C4-2B (cell line): Measurements from ENCODE around the gene TMEM120A.

ENCODE experiments used
- H3K27ac ChIP-seq: fragments of 450-650 bp; 2 replicates; pipeline ENCODE4 v1.5.1; 2017
- ZFX ChIP-seq: fragments of 450-650 bp; IDR thresholded peaks from 2 replicates; pipeline ENCODE4 v1.6.1; 2017
- TF ChIP-seq, protein P1 (sequence below): fragments of 450-650 bp; conservative IDR thresholded peaks from 2 replicates; pipeline ENCODE4 v1.5.1; 2017; ENCODE audit warnings: mild to moderate bottlenecking

Gene TMEM120A

DNA sequence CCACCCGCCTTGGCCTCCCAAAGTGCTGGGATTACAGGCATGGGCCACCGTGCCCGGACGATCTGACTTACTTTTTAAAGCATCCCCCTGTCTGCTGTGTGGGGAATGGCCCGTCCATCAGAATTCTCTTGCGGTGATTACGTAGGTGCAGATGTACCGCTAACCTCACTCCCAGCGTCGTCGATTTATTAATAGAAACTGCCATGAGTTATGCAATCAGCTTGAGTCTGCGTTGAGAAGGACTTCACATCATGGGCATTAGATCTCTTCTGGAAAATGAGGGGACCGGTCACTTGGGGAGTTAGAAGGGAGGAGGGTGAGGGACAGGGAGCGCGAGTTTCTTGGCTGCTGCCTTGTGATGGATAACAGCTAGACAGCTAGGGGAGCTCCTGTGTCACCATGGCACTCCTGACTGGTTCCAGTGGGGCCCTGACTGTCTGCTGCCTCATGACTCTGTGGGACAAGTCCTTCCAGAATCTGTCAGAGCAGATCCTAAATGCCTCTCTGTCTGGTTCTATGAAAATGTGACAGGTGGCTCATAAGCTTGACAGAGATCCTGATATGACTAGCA, 44.2 kb downstream of the TMEM120A start:
- H3K27ac ChIP-seq, result no peak overlapping the region; the same call in 1 of the 2 replicates
- TF ChIP-seq, protein P1, sequence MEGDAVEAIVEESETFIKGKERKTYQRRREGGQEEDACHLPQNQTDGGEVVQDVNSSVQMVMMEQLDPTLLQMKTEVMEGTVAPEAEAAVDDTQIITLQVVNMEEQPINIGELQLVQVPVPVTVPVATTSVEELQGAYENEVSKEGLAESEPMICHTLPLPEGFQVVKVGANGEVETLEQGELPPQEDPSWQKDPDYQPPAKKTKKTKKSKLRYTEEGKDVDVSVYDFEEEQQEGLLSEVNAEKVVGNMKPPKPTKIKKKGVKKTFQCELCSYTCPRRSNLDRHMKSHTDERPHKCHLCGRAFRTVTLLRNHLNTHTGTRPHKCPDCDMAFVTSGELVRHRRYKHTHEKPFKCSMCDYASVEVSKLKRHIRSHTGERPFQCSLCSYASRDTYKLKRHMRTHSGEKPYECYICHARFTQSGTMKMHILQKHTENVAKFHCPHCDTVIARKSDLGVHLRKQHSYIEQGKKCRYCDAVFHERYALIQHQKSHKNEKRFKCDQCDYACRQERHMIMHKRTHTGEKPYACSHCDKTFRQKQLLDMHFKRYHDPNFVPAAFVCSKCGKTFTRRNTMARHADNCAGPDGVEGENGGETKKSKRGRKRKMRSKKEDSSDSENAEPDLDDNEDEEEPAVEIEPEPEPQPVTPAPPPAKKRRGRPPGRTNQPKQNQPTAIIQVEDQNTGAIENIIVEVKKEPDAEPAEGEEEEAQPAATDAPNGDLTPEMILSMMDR, result no peak
- TF ChIP-seq ZFX, result no peak

DNA sequence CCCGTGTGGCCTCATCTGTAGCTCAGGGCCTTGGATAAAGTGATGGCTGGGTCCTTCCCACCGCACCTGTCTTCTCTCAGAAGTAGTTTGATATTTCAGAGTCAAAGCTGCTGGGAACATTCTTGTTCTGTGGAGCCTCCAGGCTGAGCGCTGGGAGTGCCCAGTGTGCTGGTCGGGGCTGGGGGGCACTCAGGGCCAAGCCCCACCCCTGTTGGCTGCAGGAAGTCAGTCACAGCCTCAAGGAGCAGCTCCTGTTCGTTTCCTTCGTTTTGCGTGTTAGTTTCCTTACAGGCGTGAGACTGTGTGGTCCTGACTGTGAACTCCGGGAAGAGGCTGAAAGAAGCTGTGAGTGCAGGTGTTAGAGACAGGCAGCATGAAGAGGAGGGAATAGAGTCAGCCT, 46.2 kb downstream of the TMEM120A start:
- no peak overlapping the region for H3K27ac ChIP-seq
- TF ChIP-seq, protein P1, result no peak
- TF ChIP-seq ZFX, result no peak

DNA sequence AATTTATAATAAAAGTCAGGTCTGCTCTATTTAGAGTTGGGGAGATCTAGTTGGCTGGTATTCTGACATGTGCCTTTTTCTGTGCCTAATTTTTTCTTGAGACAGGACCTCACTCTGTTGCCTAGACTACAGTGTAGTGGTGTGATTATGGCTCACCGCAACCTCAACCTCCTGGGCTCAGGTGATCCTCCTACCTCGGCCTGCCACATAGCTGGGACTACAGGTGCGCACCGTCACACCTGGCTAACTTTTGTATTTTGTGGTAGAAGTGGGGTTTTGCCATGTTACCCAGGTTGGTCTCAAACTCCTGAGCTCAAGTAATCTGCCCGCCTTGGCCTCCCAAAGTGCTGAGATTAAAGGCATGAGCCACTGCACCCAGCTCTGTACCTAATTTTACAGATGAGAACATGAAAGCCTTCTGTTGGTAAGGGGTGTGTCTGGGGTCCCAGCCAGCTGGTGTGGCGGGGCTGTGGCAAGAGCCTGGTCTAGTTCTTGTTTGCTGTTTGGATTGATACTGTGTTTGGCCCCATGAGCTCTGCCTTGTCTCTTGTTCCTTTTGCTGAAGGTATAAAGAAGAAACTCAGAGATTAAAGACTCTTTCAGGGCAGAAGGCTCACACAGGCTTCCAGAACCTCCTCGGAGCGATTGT, 48.1 kb downstream of the TMEM120A start:
- H3K27ac ChIP-seq, result no peak overlapping the region
- TF ChIP-seq, protein P1, result no peak
- no peak for TF ChIP-seq ZFX

DNA sequence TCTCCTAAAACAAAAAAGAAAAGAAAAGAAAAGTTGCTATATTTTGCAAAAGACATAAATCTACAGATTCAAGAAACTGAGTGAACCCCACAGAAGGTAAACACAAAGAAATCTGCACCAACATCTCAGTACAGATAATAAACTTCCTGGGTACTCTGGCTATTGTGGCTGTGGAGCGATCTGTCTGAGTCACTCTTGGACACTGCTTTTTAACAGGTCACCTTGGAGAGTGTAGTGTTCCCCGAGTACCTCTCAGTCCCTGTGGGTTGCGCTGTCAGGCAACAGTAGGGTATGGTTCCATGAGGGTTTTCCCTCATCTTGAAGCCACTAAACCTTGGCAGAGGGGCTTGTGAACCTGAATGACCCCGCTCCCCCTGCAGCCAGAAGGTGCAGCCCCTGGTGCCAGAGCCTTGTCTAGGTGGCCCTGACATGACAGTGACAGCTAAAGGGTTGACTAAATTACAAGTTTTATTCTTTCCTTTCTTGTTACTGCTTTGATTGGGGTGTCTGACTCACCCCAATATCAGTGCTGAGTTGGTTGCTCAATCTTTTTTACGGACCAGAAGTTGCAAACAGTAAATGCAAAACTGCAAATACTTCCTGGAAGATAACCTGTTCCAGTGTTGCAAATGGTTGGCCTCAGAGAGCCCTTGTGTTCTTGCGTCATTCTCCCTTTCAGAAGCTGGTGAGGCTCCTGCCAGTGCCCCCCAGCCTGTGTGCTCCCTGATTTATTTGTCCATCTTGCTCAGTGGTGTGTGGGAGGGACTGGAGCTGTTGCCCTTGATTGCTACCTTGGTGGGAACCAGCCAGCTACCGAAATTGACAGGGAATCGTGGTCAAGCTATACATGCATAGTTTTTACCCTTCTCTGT, 48.9 kb downstream of the TMEM120A start:
- 0 out of 2 replicates have a peak overlapping the region, but pooled peaks have one; percentile 8 for H3K27ac ChIP-seq
- TF ChIP-seq, protein P1, result no peak
- no peak for TF ChIP-seq ZFX

DNA sequence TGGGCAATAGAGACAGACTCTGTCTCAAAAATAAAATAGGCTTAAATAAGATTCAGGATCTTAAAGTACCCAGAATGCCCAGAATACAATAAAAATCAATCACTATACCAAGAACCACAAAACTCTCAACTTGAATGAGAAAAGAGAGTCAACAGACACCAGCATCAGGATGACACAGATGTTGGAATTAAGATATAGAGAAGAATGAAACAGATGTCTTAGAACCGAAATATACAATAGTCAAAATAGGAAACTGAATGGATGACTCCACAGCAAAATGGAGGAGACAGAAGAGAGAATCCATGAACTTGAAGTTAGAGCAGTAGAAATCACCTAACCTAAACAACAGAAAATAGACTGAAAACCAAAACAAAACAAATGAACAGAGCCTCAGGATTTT, 49.9 kb downstream of the TMEM120A start:
- TF ChIP-seq, protein P1, result no peak
- no peak for TF ChIP-seq ZFX
- H3K27ac ChIP-seq, result no peak overlapping the region

DNA sequence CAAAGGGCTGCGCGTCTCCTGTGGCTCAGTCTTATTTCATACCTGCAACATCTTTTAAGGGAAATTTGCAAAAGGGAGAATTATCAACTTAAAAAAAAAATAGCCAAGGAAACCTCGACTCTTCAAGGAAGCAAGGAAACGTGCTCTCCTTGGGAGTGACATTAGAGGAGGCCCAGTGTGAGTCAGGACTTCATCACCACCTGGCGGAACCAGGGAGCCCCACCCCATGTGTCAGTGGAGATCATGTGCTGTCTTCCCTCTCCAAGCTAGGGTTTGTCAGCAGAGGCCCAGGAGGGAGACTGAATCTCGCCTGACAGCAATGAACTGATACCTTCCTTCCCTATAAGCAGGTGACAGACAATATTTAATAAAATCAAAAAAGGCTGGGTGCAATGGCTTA, 50.5 kb downstream of the TMEM120A start:
- TF ChIP-seq, protein P1, result no peak
- TF ChIP-seq ZFX, result no peak
- H3K27ac ChIP-seq, result no peak overlapping the region

DNA sequence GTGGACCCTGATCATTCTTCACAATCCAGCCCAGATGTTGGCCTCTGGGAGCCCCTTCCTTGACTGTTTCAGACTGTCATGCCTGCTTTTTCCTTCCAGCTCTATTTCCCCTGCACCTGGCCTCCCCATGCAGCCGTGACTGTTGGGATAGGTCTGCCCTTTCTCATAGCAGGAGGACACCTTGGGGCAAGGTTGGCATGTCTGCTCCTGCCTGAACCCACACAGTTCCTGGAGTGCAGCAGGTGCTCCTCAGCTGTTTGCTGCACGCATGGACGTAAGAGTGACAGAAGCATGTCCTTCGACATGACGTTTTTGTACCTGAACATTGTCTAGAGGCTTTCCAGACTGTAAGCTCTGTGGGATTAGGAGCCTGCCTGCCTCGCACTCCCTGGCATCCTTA, 55.5 kb downstream of the TMEM120A start:
- no peak overlapping the region for H3K27ac ChIP-seq
- TF ChIP-seq ZFX, result no peak
- TF ChIP-seq, protein P1, result no peak
